HEK293T (cell line): Measurements from ENCODE around the gene CTXND1.

Experiments
- BHLHE40 ChIP-seq: fragments of 450-650 bp; IDR thresholded peaks from 2 replicates; pipeline ENCODE4 v1.6.1; 2016; ENCODE audit warnings: mild to moderate bottlenecking, moderate library complexity, borderline replicate concordance
- FOXM1 ChIP-seq: fragments of 450-650 bp; IDR thresholded peaks from 2 replicates; pipeline ENCODE4 v1.6.1; 2017; ENCODE audit warnings: mild to moderate bottlenecking, borderline replicate concordance
- HDGF ChIP-seq: fragments of 450-650 bp; IDR thresholded peaks from 2 replicates; pipeline ENCODE4 v1.6.1; 2017; ENCODE audit warnings: antibody characterized with exemption, borderline replicate concordance
- LEF1 ChIP-seq: fragments of 450-650 bp; IDR thresholded peaks from 2 replicates; pipeline ENCODE4 v1.6.1; 2017; ENCODE audit warnings: mild to moderate bottlenecking, borderline replicate concordance
- SP1 ChIP-seq: fragments of 450-650 bp; IDR thresholded peaks from 2 replicates; pipeline ENCODE4 v1.6.1; 2017
- SUZ12 ChIP-seq: fragments of 450-650 bp; IDR thresholded peaks from 2 replicates; pipeline ENCODE4 v1.6.1; 2016; ENCODE audit warnings: mild to moderate bottlenecking

DNA sequence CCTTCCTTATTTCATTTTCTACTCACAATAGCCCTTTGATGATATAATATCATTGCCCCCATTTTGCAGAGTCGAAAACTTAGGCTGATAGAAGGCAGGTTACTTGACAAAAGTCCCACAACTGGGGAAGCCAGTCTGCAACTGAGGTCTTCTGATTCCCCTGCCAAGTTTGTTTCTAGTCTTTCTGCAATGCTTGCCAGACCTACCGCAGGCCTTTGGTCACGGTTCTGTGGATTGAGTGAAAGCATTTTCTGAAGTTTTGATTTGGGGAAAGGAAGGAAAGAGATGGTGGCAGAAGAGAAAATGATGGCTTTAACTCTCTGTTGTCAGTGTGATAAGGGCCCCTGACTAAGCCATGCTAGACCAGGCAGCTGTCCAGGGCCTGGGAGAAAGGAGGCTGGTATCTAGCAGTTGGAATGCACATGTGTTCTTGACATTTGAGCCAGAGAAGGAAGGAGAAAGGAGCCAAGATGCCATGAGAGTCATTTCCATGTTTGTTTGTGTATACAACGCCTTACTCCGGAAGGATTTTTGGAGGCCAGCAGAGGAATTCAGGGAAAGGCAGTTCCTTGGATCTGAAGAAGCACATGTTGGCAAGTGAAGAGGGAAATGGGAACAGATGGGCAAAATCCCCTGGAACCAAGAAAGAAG lies 69.3 kb downstream of the CTXND1 start:
- TF ChIP-seq SP1 = no peak
- TF ChIP-seq SUZ12 = no peak
- no peak for TF ChIP-seq BHLHE40
- TF ChIP-seq LEF1 = no peak
- TF ChIP-seq HDGF = no peak
- TF ChIP-seq FOXM1 = no peak
